ENCODE results near the gene RAI1.
A peak's percentile ranks its signal among the peaks of the same experiment; 100 is the strongest.

RAI1 gene

DNA sequence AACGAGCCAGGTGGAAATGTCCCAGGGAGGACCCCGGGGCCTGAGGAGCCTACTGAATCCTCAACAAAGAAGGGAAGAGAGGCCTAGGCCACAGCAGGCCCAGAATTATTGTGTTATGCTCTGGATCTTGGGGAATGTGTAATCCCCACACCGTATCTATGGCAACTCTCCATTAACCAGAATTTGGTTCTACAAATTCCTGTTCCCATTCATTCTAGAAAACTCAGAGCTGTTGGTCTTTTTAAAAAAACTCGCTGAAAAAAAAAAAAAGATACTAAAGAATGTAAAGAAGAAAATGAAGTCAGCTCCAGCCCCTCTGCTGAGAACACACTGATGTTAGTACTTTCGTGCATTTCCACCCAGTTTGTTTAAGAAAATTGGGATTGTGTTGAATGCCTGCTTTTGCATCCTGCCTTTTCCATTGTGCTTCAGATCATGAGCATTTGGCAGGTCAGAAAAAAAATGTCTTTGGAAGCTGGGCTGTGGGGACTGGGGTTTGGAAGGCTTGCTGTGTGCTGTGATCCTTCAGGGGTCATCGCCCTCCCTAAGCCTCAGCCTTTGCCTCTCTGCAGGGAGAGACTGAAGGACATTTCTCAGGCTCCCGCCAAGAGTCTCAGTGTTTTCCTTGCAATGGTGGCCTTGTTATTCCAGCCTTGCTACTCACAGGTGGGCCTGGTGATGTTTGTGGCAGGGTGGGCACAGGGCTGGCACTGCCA lies 86.1 kb downstream of the RAI1 start:
- no peak for DNase-seq (ENCODE audit: low spot score)

DNA sequence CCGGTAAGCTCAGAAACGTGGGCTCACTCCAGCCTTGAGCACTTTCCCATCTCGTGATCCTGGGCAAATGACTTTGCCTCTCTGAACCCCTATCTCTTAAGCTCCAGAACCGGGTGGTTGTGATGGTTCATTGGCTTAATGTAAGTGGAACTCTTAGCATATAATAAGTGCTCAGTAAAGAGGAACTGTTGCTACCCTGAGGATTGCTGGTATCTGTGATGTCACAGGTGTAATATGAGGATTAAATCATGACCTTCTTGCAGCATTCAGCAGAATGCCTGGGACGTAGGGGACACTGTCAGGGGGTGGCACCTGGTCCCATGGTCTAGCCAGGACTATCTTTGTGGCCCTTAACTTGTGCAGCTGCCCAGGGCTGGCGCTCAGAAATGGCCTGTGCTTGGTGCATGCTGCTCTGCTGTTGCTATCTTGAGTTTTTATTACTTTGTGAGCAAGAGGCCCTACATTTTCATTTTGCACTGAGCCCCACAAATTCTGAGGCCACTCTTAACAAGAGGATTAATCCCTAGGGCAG lies 86.7 kb downstream of the RAI1 start:
- no peak for DNase-seq (ENCODE audit: low spot score)

DNA sequence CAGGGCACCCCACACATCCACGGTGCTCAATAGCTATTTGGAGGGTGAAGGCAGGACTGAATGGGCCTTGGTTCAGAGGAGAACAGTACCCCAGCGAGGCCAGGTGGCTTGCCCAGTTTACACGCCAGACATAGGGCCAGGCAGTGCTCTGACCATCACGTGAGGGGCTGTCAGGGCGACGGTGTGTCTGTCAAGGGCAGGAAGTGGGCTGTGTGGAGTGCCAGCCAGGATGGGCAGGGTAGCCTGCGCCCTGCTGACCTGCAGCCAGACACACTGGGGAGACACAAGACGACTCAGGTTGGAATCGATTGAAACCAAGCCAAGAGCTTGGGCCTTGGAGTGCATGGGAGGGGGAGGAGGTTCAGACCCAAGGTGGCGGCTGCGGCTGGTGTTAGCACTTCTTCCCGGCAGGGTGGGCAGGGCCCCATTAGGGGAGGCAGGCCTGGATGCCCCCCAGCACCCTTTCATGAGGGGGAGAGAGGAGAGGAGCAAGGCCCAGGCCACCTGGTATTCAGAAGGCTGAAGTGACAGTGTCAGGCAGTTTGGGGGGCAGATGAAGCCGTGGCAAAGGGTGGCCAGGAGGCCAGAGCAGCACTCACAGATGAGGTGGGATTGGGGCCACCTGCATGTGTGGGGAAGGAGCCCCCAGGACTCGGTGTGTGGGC lies 87.3 kb downstream of the RAI1 start:
- DNase-seq (ENCODE audit: low spot score), result peak; percentile 35

DNA sequence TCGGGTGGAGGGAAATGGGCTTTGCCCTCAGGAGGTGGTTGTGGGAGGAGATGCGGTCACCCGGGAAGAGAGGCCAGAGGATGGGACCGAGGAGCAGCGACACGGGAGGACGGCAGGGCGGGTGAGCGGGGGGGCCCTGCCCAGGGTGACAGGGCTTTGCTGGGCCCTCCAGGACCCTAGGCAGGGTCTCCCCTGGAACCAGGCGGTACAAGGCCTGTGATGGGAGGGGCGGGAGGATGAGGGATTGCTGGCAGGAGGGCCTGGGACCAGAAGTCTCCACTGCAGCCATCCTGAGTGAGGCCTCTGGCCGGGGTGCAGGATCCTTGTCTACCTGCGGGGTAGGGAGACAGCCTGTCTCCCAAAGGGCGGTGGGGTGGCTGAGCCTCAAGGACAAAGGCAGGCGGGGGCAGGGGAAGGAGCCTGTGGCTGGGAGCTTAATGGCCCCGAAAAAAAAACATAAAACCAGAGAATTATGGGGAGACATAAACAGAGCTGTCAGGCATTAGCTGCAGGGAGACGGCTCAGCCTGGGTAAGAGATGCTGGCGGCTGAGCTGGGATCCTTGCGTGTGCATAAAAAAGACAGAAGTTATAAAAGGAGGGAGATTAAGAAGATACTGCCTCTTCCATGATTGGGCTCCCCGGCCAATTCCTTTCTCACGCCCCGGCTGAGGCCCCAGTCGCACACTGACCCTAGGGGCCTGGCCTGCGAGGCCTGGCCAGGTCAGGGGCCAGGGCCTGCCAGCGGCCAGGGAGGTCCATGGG lies 88.8 kb downstream of the RAI1 start:
- DNase-seq (ENCODE audit: low spot score), result no peak

DNA sequence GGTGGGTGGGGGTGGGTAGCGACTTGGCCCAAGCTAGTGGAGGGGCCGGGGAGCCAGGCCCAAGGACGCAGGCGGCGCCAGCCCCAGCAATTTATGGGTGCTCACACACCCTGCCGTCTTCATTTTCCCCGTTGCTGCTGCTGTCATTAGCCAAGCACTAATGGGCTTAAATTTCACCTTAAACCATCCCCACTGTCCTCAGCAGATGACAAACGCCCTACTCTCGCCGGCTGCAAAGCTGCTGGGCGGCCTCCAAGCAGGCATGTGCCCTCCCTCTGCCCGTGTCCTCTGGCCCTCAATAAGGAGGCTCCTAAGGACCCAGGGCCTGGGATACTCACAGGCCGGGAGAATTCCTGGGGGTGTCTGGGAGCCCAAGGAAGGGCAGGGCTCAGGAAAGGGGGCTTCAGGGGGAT lies 89.4 kb downstream of the RAI1 start:
- DNase-seq (ENCODE audit: low spot score), result no peak

DNA sequence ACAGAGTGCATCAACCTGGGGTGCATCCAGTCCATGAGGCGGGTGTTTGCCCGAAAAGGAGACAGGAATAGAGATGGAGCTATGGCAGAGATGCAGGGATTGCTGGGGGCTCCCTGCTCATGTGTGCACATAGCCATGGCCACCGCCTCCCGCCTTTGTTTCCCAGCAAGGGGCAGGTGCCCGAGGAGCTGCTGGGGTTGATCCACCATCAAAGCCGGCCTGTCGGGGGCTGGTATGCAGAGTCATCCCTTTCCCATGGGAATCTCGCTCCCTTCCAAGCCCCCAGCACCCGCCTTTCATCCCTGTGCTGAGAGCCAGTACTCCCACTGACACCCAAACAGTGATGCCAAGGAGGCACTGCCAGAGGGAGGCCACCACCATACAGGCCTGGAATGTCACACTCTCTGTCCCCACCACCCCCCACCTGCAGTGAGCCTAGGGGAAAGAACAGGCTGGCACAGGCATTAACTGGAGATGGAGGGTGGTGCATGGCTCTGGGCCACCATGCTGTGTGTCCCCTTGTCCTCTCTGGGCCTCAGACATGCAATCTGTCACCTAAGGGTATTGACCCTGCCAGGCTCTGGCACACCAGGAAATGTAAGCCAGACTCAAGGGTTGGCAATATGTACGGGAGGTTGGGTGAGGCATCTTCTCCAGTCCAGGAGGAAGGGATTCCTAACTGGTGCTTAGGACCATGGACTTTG lies 90.4 kb downstream of the RAI1 start:
- DNase-seq (ENCODE audit: low spot score), result no peak

DNA sequence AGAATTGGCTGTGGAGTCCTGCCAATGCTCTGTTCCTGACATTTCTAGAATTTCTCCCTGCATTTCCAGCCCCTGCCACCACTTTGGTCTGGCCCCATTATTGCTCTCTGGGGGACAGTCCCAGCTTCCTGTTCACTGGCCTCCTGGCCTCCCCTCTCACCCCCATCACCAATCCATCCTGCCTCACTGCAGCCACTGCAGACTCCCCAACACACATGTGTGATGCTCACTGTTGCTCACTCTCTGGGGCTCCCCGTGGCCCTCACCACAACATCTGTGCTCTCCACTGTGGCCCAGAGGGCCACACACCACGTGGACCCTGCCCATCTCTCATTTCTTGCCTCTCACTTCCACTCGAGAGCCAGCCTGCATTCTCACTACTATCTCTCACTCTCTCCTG lies 91.0 kb downstream of the RAI1 start:
- no peak for DNase-seq (ENCODE audit: low spot score)

DNA sequence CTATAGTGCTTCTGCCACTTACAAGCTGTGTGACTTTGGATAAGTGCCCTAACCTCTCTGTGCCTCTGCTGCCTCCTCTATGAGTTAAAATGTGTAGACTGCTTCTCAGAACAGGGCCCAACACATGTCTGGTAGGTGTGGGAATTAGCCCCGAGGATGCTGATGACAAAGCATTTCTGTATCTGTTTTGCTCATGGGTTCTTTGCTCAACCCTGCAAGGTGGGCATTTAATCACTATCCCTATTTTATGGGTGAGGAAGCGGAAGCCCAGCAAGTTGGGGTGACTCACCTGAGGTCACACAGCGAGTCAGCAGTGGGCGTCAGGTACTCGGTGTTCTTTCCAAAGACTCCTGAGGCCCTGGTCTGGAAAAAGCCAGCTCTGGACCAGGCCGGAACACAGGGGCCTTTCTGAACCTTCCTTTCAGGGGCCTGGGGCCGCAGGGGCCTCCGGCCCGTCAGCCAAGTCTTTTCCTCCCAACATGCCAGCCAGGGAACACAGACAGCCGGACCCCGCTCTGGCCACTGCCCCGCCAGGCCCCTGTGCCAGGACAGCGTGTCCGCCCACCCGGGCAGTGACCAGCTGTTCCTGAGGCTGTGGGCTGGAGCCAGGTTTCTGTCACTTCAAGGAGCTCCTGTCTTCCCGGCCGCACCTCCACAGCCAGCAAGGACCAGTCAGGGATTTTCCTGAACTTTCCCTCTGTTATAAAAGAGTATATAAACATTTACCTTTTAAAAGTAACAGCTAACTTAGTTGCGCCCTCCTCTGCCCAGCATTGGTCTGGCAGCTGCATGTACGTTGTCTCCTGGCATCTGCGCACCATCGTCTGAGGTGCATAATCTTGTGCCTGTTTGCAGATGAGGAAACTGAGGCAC lies 93.0 kb downstream of the RAI1 start:
- DNase-seq (ENCODE audit: low spot score), result peak; percentile 85

DNA sequence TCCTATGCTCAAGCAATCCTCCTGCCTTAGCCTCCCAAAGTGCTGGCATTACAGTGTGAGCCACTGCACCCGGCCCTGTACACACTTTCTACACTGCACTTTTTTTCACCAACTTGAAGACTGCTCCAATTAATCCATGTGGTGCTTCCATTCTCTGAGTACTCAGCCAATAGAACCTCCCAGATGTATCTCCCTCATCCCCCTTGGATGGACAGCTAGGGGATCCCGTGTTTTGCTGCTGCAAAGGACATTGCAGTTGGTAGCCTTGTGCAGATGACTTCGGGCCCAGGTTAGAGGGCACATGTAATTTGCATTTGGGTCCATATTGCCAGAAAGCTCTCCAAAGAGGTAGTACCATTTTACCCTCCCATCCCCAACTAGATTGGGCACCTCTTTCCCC lies 95.6 kb downstream of the RAI1 start:
- no peak for DNase-seq (ENCODE audit: low spot score)

DNA sequence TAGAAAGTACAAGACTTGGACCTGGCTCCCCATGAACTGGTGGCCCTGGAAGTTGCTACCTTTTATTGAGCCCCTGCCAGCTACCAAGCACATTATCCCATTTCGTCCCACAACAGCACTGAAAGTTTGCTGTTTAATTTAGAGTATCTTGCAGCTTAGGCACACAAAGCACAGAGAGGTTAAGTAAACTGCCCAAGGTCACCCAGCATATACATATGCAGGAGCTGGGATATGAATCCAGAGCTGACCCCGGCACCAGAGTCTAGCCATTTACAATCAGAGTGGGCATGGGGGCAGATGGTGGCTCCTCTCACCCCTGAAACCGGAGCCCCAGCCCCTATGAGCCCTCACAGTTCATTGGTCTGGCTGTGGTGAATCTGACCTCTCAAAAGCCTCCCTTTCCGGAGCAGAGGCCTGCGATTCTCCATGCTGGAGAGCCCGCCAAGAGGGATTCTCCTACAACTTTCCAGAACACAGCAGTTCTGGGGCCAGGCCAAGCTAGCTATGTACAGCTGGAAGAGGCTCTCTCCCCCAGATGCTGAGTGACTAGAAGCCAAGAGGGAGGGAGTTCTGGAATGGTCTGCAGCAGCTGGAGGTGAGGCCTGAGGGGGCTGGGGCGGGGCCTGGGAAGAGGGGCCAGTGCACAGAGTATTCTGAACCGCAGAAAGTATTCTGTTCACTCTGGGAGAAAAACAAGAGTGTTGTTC lies 97.2 kb downstream of the RAI1 start:
- DNase-seq (ENCODE audit: low spot score), result no peak

DNA sequence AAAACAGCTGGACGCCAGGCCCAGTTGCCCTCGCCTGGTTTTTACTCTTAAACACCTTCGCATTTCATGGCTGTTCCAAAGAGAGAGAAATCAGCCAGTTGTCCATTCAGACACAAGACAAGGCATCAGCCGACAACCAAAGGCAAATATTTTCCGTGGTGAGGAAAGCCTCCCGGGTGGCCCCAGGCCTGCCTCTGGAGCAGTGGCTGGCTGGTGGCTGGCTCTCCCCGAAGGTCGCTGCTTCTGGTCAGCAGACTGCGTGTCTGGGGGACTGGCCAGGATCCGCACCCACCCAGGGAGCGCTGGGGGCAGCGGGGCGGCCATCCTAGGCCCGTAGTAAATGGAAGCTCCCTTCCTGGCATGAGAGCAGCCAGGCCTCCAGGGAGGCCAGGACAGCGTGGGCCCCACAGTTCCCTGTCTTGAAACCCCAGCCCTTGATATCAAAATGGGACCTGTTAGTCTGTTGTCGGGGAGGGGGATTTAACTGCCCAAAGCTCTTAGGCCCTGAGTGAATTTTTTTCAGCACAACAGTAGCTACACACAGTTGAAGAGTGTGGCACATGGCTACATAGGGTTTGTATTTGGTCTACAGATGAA lies 97.9 kb downstream of the RAI1 start:
- no peak for DNase-seq (ENCODE audit: low spot score)

DNA sequence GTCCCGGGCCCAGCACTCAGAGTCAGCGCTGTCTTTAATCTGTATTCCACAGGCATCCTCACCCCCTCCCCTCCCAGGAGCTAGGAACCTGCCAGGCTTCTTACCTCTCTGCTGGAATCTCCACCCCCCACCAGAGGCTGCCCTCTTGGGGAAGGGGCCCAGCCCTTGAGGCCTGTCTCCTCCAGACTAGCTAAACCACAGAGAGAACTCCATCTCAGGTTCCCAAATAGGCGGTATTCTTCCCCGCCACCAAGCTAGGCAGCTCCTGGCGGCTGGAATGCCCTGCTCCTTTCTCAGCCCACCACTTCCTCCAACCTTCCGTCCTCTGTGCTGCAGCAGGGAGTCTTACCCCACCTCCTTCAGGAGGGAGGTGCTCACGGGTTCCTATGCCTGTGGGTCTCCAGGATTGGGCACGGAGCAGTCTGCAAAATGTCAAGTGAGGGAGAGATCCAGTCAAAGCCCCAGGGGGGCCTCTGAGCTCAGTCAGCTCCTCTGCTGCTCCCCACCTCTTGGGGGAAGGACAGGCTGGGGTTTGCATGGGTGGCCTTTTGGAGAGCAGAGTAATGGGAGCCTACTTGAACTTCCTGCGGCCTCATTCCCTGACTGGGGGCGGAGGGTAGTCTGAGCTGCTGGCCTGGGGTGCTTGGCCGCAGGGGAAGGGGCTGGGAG lies 99.8 kb downstream of the RAI1 start:
- peak; percentile 60 for DNase-seq (ENCODE audit: low spot score)

DNA sequence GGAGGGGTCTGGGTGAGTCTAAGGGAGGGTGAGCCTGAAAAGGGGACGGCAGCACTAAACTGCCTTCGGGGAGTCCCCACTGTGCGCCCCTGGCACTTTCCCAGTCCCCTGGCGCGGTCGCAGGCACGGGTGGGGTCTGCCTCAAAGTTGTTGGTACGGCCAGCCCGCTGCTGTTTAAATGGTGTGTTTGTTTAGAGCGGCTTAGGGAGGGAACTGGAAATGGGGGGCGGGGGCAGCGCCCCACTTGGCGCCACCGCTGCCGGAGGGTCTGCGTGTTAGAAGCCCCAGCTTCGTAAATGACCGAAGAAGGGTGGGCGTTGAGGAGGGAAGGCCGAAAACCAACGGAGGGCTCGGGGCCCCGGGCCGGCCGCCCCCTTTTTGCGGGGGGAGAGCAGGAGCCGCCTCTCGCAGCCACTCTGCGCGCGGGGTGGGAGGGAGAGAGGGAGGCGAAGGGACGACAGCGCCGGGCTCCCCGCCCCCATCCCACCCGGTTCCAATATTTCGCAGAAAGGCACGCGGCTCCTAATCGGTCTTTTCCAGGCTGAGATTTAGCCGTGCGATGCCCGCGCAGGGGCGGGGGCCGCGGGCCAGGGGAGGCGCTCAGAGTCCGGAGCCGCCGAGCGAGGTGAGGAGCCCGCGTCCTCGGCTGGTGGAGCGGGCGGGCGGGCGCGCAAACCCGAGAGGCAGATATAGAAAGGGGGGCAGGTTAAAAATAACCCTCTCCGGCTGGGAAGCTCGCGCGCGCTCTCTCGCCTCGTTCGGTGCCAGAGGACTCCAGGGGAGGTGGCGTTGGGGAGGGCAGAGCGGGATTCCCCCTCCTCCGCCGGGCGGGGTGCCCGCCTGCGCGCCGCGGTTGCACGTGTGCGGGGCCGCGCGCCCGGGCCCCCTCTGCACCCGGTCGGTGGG lies 100.6 kb downstream of the RAI1 start:
- peak; percentile 29 for DNase-seq (ENCODE audit: low spot score)

DNA sequence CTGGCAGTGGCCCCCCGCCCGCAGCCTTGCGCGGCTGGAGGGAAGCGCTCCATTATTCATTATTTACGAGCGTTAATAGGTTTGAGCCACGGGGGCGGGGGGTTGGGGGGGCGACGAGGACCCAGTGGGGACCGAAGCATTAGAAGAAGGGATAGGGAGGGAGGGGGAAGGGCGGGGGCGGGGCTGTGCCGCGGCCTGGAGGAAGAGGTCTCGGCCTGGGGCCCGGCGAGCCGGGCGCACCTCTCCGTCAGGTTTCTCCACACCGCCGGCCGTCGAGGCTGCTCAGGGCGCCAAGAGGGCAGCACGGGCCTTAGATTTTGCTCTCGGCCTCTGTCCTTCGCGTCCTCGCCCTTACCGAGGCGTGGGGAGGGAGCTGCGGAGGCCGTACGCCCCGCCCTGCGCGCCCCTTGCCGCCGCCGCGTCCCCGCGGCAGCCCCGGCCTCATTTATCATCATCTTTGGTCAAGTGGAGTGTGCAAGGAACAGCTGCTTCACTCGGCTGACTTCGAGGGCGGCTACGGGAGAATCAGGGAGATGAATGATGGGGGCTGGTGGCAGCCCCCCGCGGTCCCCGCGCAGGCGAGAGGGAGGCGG lies 101.4 kb downstream of the RAI1 start:
- peak; percentile 13 for DNase-seq (ENCODE audit: low spot score)

DNA sequence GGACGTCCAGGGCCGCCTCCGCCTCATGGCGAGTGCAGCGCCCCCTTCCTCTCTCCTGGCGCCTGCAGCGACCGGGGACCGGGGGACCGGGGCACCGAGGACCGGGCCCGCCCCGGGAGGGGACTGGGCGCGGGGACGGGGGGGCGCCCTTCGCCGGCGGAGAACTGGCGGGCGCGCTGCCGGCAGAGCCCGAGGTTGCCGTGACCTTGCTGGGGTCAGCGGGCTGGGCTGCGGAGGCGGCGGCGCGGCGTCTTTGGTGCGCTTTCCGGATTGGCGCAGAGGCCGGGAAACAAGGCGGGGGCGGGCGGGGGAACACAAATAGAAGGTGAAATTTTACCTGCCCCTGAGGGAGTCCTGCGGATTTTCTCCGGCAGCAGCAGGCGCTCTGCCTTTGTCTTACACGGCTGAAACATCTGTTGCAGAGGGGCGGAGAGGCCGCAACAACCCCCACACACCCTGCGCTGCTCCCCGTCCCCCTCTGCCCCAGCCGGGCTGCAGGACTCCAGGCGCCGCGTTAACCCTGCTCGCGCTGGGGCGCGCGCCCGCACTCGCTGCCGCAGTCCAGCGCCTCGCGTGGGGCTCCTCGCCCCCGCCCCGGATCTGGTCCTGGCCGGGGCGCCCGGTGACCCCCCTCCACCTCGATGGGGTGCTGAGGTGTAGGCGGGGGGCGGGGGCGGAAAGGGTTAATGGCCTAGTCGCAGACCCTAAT lies 102.0 kb downstream of the RAI1 start:
- peak; percentile 37 for DNase-seq (ENCODE audit: low spot score)

DNA sequence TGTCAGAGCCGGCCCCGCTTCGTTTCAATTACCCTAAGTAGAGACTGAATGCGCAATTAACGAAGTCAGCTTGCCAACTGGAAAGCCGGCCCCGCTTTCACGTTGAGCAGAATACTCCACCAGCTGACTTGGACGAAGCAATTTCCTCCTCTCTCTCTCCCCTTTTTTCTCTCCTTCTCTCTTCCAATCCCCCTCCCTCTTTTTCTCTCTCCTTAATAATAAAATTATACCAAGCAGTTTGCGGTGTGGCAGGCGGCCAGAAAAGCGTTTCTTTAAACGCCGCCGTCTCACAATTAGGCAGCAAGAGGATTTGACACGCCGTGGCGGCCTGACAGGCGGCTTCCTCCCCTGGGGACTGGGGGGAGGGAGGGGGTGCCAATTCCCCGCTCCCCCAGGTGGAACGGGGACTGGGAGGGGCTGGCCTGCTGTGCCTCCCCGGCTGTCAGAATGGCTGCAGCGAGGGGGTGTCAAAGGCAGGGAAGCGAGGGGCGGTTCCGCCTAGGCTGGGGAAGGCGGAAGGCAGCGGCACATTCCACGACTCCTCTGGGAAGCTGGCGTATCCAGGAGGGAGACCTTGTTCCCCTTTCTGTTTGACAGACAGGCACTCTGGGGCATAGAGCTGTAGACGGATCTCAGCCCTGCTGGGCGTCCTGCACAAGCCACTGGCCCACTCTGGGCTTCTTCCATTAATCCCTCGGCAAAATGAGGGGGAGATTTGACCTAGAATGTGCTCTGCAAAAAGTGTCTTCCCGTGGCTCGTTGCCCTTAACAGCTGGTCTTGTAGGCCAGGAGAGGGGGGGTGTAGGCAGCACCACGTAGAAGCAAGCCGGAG lies 102.8 kb downstream of the RAI1 start:
- DNase-seq (ENCODE audit: low spot score), result peak; percentile 50

Data from kidney tubule cell (primary cell).